Astrocyte of the spinal cord (primary cell): ENCODE results near the gene PRSS38.
A peak's percentile ranks its signal among the peaks of the same experiment; 100 is the strongest.

Experiments used
- DNase-seq: peaks from one replicate; pipeline ENCODE4 v3.0.0; 2011; ENCODE audit warnings: low read depth, low spot score
- H3K4me3 ChIP-seq: 2 replicates; pipeline ENCODE4 v1.5.1; 2011; ENCODE audit warnings: low read depth, mild to moderate bottlenecking, low read length, moderate library complexity
- in situ Hi-C: cut with HindIII; loops from 2 replicates; pipeline ENCODE4 v1.10.0; 2017; ENCODE audit warnings: low sequenced_read_pairs
- TF ChIP-seq, protein P1 (sequence below): IDR thresholded peaks from 2 replicates; pipeline ENCODE4 v1.5.1; 2012; ENCODE audit warnings: low read depth, mild to moderate bottlenecking, low read length, inconsistent platforms

Gene PRSS38

DNA sequence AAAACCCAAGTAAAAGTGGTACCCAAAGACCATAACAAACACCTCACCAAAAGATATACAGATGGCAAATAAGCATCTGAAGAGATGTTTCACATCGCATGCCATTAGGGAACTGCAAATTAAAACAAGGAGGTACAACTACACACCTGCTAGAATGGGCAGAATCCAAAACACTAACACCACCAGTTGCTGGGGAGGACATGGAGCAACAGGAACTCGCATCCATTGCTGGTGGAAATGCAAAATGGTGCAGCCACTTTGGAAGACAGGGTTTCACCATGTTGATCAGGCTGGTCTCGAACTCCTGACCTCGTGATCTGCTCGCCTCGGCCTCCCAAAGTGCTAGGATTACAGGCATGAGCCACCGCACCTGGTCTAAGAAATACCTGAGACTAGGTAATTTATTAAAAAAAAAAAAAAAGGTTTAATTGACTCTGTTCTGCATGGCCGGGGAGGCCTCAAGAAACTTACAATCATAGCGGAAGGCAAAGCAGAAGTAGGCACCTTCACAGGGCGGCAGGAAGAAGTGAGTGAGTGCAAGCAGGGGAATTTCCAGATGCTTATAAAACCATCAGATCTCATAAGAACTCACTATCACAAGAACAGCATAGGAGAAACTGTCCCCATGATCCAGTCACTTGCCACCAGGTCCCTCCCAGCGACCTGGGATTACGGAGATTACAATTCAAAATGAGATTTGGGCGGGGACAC is 30.2 kb upstream of the PRSS38 start:
- TF ChIP-seq, protein P1, sequence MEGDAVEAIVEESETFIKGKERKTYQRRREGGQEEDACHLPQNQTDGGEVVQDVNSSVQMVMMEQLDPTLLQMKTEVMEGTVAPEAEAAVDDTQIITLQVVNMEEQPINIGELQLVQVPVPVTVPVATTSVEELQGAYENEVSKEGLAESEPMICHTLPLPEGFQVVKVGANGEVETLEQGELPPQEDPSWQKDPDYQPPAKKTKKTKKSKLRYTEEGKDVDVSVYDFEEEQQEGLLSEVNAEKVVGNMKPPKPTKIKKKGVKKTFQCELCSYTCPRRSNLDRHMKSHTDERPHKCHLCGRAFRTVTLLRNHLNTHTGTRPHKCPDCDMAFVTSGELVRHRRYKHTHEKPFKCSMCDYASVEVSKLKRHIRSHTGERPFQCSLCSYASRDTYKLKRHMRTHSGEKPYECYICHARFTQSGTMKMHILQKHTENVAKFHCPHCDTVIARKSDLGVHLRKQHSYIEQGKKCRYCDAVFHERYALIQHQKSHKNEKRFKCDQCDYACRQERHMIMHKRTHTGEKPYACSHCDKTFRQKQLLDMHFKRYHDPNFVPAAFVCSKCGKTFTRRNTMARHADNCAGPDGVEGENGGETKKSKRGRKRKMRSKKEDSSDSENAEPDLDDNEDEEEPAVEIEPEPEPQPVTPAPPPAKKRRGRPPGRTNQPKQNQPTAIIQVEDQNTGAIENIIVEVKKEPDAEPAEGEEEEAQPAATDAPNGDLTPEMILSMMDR: no peak
- in situ Hi-C loops: no loop called here

GRCh38 chr1:227785805-227786671 is 29.4 kb upstream of the PRSS38 start:
- no peak for DNase-seq
- no peak overlapping the region for H3K4me3 ChIP-seq
- TF ChIP-seq, protein P1: no peak
- in situ Hi-C loops: no loop called here

More for the DNA sequence above, 30.2 kb upstream of the PRSS38 start:
- DNase-seq: no peak
- H3K4me3 ChIP-seq: no peak overlapping the region

DNA sequence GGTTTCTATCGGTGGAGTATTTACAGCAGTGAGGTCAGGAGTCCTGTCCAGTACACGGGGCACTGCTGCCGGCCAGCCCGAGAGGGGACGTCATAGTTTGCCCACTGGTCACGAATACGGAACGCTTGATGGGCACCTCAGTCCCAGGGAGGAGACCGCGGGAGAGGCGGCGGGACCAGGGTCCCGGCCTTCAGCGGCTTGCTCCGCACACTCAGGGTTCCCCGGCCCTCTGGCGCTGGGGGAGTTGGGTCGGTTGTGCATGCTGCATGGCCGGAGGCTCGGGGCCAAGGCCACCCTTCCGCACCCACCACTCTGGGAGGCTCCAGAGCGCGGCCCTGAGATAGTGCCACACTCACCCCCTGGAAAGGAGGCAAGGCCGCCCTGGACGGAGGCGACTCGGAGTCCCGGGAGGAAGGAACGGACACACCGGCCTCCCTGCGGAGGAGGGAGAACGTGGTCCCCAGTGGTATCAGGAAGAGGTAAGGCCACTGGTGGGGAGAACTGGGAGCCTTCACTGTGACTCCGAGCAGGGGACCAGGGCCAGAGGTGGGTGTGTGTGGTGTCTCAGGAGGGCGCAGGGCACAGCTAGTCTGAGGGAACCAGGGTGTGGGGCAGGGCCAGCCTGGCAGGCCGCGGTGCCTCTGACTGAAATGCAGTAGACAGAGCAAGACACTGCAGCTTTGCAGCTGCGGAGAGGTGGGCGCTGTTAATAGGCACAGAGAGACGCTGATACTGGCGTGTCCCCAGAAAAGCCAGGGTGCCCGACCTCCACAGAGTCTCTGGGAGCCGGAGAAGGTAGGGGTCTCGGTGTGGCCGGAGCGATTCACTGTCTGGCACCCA is 28.6 kb upstream of the PRSS38 start:
- TF ChIP-seq, protein P1: no peak
- DNase-seq: no peak
- H3K4me3 ChIP-seq: peak overlapping the region; percentile 44
- in situ Hi-C loops: no loop called here

DNA sequence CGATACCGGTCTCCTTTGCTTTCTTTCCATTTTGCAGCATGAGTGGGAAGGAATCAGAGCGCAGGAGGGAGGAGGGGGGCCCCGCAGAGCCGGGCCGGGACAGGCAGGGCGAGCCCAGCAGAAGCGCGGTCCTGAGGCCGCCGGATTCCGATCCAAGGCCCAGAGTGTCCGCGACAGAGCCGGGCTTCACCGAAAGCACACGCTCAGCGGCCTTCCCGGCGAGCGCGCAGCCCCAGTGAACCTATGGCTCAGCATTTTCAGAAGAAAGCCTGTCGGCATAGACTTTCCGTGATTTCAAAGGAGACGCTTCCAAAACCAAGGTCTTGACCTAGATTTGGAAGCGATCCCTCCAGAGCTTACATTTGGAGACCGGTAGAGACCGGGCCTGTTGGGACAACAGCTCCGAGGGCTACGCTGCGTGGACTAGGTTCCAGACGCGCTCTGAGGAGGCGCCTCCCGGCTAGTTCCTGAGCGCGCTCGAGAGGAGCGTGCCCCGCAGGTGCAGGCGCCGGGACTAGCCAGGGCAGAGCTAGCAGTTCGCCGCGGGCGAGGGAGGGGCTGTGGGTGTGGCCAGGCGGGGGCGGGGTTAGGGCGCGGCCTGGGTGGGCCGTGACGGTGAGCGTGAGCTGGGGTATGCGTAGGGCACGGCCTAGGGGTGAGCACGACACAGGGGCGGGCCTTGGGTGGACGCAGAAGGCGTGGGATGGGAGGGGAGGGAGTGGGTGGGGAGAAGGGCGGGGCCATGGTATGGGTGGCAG is 27.8 kb upstream of the PRSS38 start:
- peak overlapping the region; percentile 44 for H3K4me3 ChIP-seq
- in situ Hi-C loops: no loop called here
- TF ChIP-seq, protein P1: no peak
- peak; percentile 95 for DNase-seq

DNA sequence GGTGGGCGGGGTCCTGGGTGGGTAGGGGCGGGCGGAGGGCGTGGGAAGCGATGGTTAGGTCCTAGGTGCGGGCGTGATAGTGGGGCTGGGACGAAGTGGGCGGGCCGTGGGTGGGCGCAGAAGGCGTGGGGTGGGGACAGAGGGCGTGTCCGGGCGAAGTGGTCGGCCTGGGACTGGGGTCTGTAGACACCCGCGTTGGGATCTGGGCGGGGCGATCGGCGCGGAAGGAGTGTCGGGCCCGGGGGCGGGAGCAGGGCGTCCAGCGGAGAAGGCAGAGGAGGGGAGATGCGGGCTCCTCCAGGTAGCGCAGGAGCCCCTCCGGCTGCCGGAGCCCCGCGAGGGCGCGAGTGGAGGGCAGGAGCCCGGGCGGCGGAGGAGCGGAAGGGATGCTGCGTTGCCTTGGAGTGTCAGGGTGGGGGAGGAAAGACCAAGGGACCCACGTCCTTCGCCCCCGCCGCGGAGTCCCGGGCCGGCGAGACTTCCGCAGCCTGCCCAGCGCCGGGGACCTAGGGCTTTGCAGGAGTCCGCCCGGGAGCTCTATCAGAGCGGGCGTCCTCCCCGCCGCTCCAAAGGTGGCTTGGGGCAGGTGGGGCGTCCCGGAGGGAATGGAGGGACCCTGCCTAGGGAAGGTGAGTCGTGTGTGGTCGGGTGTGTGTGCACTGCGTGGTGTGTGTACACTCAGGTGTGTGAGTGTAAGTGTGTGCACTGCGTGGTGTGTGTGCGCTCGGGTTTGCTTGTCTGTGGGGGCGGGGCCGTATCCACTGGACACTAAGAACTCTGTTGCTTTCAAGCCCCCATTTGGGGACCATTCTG is 27.0 kb upstream of the PRSS38 start:
- in situ Hi-C loops: no loop called here
- H3K4me3 ChIP-seq: peak overlapping the region; percentile 44
- TF ChIP-seq, protein P1: no peak
- peak; percentile 20 for DNase-seq
